Astrocyte of the spinal cord (primary cell): Measurements from ENCODE around the gene RNF19B.

Experiments used
- DNase-seq: peaks from one replicate; pipeline ENCODE4 v3.0.0; 2011; ENCODE audit warnings: low read depth, low spot score
- H3K4me3 ChIP-seq: 2 replicates; pipeline ENCODE4 v1.5.1; 2011; ENCODE audit warnings: low read depth, mild to moderate bottlenecking, low read length, moderate library complexity
- CTCF ChIP-seq: IDR thresholded peaks from 2 replicates; pipeline ENCODE4 v1.5.1; 2012; ENCODE audit warnings: low read depth, mild to moderate bottlenecking, low read length, inconsistent platforms
- in situ Hi-C: cut with HindIII; loops from 2 replicates; pipeline ENCODE4 v1.10.0; 2017; ENCODE audit warnings: low sequenced_read_pairs

The RNF19B gene, protein sequence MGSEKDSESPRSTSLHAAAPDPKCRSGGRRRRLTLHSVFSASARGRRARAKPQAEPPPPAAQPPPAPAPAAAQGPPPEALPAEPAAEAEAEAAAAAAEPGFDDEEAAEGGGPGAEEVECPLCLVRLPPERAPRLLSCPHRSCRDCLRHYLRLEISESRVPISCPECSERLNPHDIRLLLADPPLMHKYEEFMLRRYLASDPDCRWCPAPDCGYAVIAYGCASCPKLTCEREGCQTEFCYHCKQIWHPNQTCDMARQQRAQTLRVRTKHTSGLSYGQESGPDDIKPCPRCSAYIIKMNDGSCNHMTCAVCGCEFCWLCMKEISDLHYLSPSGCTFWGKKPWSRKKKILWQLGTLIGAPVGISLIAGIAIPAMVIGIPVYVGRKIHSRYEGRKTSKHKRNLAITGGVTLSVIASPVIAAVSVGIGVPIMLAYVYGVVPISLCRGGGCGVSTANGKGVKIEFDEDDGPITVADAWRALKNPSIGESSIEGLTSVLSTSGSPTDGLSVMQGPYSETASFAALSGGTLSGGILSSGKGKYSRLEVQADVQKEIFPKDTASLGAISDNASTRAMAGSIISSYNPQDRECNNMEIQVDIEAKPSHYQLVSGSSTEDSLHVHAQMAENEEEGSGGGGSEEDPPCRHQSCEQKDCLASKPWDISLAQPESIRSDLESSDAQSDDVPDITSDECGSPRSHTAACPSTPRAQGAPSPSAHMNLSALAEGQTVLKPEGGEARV

GRCh38 chr1:32964461-32965250 lies at the start of gene RNF19B:
Gene RNF19B (minus strand): TSS chr1:32964809. CDS start chr1:32964685, 124 bp downstream.
- in situ Hi-C loops, result no loop called here
- H3K4me3 ChIP-seq, result peak within 1 kb of the TSS; percentile 75
- peak; percentile 95 for DNase-seq
- no peak for TF ChIP-seq CTCF

GRCh38 chr1:33013791-33014190 lies 49.2 kb upstream of the RNF19B start:
- no peak overlapping the region for H3K4me3 ChIP-seq
- TF ChIP-seq CTCF, result no peak
- no peak for DNase-seq
- in situ Hi-C loops, result no loop called here

- no peak for TF ChIP-seq CTCF
- DNase-seq, result no peak
- in situ Hi-C loops, result no loop called here
- H3K4me3 ChIP-seq, result no peak overlapping the region
These were observed 47.6 kb upstream of the RNF19B start for GRCh38 chr1:33012165-33012564.

GRCh38 chr1:33010932-33011731 lies 46.5 kb upstream of the RNF19B start:
- DNase-seq, result peak; percentile 40
- in situ Hi-C loops, result no loop called here
- no peak overlapping the region for H3K4me3 ChIP-seq
- TF ChIP-seq CTCF, result no peak

DNA sequence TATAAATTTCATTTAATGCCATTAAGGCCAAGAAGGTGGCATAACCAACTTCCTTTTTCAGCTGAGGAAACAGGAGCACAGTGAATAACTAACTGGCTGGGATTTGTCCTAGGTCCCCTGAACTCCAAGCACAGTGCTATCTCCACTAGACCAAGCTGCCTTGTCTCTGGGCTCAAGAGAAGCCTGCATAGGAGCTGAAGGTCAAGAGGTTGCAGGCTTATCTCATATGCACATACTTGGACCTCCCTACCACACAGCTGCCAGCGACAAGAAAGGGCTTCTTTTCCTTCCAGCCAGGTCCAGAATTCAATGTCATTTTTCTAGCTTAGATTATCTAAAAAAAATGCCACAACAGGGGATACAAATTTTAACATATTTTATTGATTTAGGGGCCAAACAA lies 45.0 kb upstream of the RNF19B start:
- in situ Hi-C loops, result no loop called here
- H3K4me3 ChIP-seq, result no peak overlapping the region
- no peak for DNase-seq
- TF ChIP-seq CTCF, result no peak
